ENCODE data around the gene BFSP2.

Gene BFSP2

DNA sequence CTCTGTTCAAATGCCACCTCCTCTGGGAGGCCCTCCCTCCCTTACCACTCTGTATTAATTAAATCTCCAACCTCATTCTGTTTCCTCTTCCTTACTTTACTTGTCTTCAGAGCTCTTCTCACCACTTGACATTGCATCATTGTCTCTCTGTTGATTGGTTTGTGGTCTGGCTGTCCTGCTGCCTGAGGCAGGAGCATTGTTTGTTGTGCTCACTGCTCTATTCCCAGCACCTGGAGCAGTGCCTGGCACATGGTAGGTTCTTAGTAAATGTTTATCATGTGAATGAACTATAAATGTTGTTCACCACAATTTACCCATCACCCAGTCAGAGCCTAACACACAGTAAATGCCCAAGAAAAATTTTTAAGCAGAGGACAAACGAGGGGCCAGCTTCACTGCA lies 6.7 kb upstream of the BFSP2 start:
- TF ChIP-seq CTCF (IDR thresholded peaks at IDR 0.05; ENCODE audit: low read depth, low read length) (no peak), EZH2phosphoT487 (IDR thresholded peaks at IDR 0.05; ENCODE audit: low read depth) (no peak)
- H2AFZ ChIP-seq (ENCODE audit: low read depth, low read length): no peak overlapping the region
- peaks cover 9% of the 10 kb centered on the region for H3K27me3 ChIP-seq (ENCODE audit: low read depth, low read length)
- H4K20me1 ChIP-seq (ENCODE audit: insufficient read depth, low read length): no peaks in the 10 kb centered on the region
- H3K4me1 ChIP-seq (ENCODE audit: low read length): no peaks in the 10 kb centered on the region
- no peak overlapping the region for H3K4me3 ChIP-seq (ENCODE audit: low read length)
- no peak overlapping the region for H3K9ac ChIP-seq (ENCODE audit: low read length)
- H3K27ac ChIP-seq (ENCODE audit: low read length): no peak overlapping the region
- H3K79me2 ChIP-seq (ENCODE audit: low read length): no peaks in the 10 kb centered on the region
- H3K4me2 ChIP-seq (ENCODE audit: low read length): no peak overlapping the region
- H3K36me3 ChIP-seq (replicated peaks; ENCODE audit: low read depth, low read length): no peaks in the 10 kb centered on the region
- no peaks in the 10 kb centered on the region for H3K9me3 ChIP-seq (ENCODE audit: insufficient read depth, low read length)

DNA sequence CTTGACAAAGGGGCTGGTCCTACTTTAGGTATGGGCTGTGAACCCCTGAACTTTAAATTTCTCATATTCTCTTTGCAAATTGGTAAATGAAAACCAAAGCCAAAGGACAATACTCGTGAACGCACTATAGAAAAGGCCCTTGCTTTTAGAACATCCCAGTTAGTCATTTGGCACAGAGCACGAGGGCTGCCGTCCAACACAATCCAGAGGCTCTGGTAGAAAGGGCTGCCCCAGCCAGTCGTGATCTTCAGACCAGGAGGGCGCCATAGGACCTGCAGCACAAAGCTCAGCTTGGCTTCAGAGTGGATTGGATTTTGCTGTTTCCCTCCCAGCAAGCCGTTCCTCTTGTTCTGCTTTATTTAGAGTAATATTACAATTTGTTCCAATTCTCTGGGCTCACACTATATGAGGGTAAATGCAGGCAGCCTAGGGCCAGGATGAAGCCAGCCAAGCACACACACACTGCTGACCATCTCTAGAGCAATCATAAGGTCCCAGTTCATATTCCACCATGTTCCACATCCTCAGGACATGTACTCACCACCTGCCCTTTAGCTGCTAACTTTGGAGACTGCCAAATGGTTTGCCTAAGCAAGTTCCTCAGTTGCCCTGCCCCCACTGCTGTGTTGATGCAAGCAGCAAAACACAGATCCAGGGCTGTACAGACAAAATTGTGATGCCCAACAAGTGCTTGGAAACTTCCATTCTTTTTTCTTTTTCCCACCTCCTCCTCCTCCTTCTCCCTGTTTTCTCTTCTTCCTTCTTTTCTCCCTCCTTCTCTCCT lies 6.0 kb upstream of the BFSP2 start:
- Histone ChIP-seq H4K20me1 (ENCODE audit: insufficient read depth, low read length) (no peaks in the 10 kb centered on the region), H3K79me2 (ENCODE audit: low read length) (no peaks in the 10 kb centered on the region), H3K4me1 (ENCODE audit: low read length) (no peaks in the 10 kb centered on the region), H3K36me3 (replicated peaks; ENCODE audit: low read depth, low read length) (no peaks in the 10 kb centered on the region), H2AFZ (ENCODE audit: low read depth, low read length) (no peak overlapping the region), H3K27ac (ENCODE audit: low read length) (no peak overlapping the region), H3K4me3 (ENCODE audit: low read length) (no peak overlapping the region), H3K27me3 (ENCODE audit: low read depth, low read length) (peaks cover 11% of the 10 kb centered on the region), H3K4me2 (ENCODE audit: low read length) (no peak overlapping the region), H3K9ac (ENCODE audit: low read length) (no peak overlapping the region), H3K9me3 (ENCODE audit: insufficient read depth, low read length) (no peaks in the 10 kb centered on the region)
- TF ChIP-seq CTCF (IDR thresholded peaks at IDR 0.05; ENCODE audit: low read depth, low read length) (no peak), EZH2phosphoT487 (IDR thresholded peaks at IDR 0.05; ENCODE audit: low read depth) (no peak)

DNA sequence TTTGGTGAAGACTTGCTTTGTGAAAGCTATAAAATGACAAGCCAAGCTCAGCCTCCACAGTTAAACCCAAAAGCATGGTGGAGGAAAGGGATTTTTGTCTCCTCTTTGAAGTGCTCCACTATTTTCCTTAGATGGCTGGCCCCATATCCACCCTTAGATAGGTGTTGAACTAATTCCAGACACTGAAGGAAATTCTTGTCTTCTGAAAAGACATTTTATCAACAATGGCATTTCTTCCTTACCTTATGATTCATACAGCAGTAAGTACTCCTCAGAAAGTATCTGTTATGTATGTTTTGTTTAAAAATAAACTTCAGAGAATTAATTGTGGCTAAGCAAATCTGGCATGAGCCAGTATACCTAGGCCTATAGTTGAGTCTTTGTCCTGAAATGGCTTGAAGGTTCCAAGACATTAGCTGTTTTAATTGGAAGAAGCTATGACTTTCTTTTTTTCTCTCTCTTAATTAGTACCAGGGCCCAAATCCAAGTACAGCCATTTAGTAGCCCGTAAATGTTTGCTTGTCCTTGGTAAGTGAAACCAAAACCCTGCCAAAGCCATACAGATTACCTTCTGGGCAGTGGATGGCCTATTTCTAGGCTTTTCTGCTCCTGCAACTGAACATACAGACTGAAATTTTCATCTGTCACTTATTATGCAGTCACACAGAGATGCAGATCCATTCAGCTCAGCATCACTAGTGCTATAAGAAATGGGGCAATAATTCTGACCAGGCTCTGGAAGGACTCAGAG lies 5.1 kb upstream of the BFSP2 start:
- H3K4me1 ChIP-seq (ENCODE audit: low read length): no peaks in the 10 kb centered on the region
- H3K4me2 ChIP-seq (ENCODE audit: low read length): no peak overlapping the region
- H3K27ac ChIP-seq (ENCODE audit: low read length): no peak overlapping the region
- H3K79me2 ChIP-seq (ENCODE audit: low read length): no peaks in the 10 kb centered on the region
- no peak for TF ChIP-seq EZH2phosphoT487 (IDR thresholded peaks at IDR 0.05; ENCODE audit: low read depth)
- no peak for TF ChIP-seq CTCF (IDR thresholded peaks at IDR 0.05; ENCODE audit: low read depth, low read length)
- no peaks in the 10 kb centered on the region for H3K36me3 ChIP-seq (replicated peaks; ENCODE audit: low read depth, low read length)
- peaks cover 11% of the 10 kb centered on the region for H3K27me3 ChIP-seq (ENCODE audit: low read depth, low read length)
- H3K9ac ChIP-seq (ENCODE audit: low read length): no peak overlapping the region
- no peaks in the 10 kb centered on the region for H4K20me1 ChIP-seq (ENCODE audit: insufficient read depth, low read length)
- H3K9me3 ChIP-seq (ENCODE audit: insufficient read depth, low read length): no peaks in the 10 kb centered on the region
- H3K4me3 ChIP-seq (ENCODE audit: low read length): no peak overlapping the region
- no peak overlapping the region for H2AFZ ChIP-seq (ENCODE audit: low read depth, low read length)

DNA sequence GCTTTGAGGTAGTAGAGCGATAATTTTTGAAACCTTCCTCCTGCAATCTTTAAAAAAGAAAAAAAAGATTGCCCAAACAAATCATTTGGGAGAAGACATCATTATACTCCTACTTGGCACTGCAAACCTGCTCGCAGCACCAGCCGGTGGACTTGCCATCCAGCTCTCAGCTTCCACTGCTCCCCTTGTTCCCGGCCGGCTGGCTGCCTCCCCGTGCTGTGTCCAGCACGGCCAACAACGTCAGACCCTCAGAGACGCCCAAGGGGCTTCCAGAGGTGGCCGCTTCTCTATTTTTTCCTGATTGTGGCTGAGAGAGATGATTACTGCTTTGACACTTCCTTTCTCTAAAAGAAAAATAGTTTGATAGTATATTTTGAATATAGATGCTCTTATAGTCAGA lies 3.0 kb upstream of the BFSP2 start:
- Histone ChIP-seq H3K36me3 (replicated peaks; ENCODE audit: low read depth, low read length) (no peaks in the 10 kb centered on the region), H3K4me2 (ENCODE audit: low read length) (no peak overlapping the region), H3K27ac (ENCODE audit: low read length) (no peak overlapping the region), H2AFZ (ENCODE audit: low read depth, low read length) (no peak overlapping the region), H3K9me3 (ENCODE audit: insufficient read depth, low read length) (no peaks in the 10 kb centered on the region), H3K27me3 (ENCODE audit: low read depth, low read length) (peaks cover 14% of the 10 kb centered on the region), H3K9ac (ENCODE audit: low read length) (no peak overlapping the region), H3K4me3 (ENCODE audit: low read length) (no peak overlapping the region), H3K79me2 (ENCODE audit: low read length) (no peaks in the 10 kb centered on the region), H3K4me1 (ENCODE audit: low read length) (no peaks in the 10 kb centered on the region), H4K20me1 (ENCODE audit: insufficient read depth, low read length) (no peaks in the 10 kb centered on the region)
- TF ChIP-seq EZH2phosphoT487 (IDR thresholded peaks at IDR 0.05; ENCODE audit: low read depth) (no peak), CTCF (IDR thresholded peaks at IDR 0.05; ENCODE audit: low read depth, low read length) (no peak)

Measured in OCI-LY3 (cell line).